Stimulated activated CD4-positive, alpha-beta T cell treated with anti-CD3 and anti-CD28 coated beads, Interleukin-1b, Interleukin-23, amount 100 ng/mL, for 4 hours (primary cell): Measurements from ENCODE around the gene KIRREL3.
A peak's percentile ranks its signal among the peaks of the same experiment; 100 is the strongest.

Experiments used
- DNase-seq, 2 donors: peaks; one replicate each; pipeline ENCODE4 v3.0.0-alpha.2; 2020; ENCODE audit warnings: low read depth in 2 of 2

The KIRREL3 gene

GRCh38 chr11:126421271-126421671 is 579.3 kb downstream of the KIRREL3 start:
- no peak for DNase-seq

GRCh38 chr11:126420698-126421256 is 579.8 kb downstream of the KIRREL3 start:
- DNase-seq: no peak

- no peak for DNase-seq
These were observed 580.5 kb downstream of the KIRREL3 start for GRCh38 chr11:126419801-126420697.

- no peak for DNase-seq
These were observed 581.7 kb downstream of the KIRREL3 start for GRCh38 chr11:126418887-126419286.

- DNase-seq: no peak
These were observed 583.3 kb downstream of the KIRREL3 start for GRCh38 chr11:126417091-126417862.

- DNase-seq: peak; percentile 52 to 68
These were observed 584.0 kb downstream of the KIRREL3 start for GRCh38 chr11:126416542-126417090.

GRCh38 chr11:126415669-126416420 is 584.7 kb downstream of the KIRREL3 start:
- no peak for DNase-seq

- no peak for DNase-seq
These were observed 585.4 kb downstream of the KIRREL3 start for GRCh38 chr11:126415128-126415527.

GRCh38 chr11:126414615-126415014 is 586.0 kb downstream of the KIRREL3 start:
- no peak for DNase-seq

GRCh38 chr11:126413843-126414405 is 586.6 kb downstream of the KIRREL3 start:
- no peak for DNase-seq

- no peak for DNase-seq
These were observed 587.1 kb downstream of the KIRREL3 start for GRCh38 chr11:126413426-126413825.

- no peak for DNase-seq
These were observed 588.6 kb downstream of the KIRREL3 start for GRCh38 chr11:126411971-126412381.

GRCh38 chr11:126410649-126411048 is 589.9 kb downstream of the KIRREL3 start:
- no peak for DNase-seq

- DNase-seq: no peak
These were observed 591.0 kb downstream of the KIRREL3 start for GRCh38 chr11:126409620-126409985.

- no peak for DNase-seq
These were observed 591.5 kb downstream of the KIRREL3 start for GRCh38 chr11:126408901-126409619.

GRCh38 chr11:126408496-126408895 is 592.1 kb downstream of the KIRREL3 start:
- no peak for DNase-seq

GRCh38 chr11:126407682-126408288 is 592.8 kb downstream of the KIRREL3 start:
- DNase-seq: no peak

GRCh38 chr11:126407101-126407521 is 593.5 kb downstream of the KIRREL3 start:
- DNase-seq: no peak

GRCh38 chr11:126406368-126406767 is 594.2 kb downstream of the KIRREL3 start:
- DNase-seq: no peak

GRCh38 chr11:126405906-126406305 is 594.7 kb downstream of the KIRREL3 start:
- DNase-seq: no peak
